Measurements from ENCODE around the gene ACKR2. TPM values are rescaled to one million over a fixed set of nuclear protein-coding genes. Genes with fewer than 3 reads are reported as not detected.

Gene ACKR2
- total and polyA plus RNA-seq, 2 experiments from 2014 or later, result 0.11 to 0.23 TPM

- Histone ChIP-seq H3K9me2 (ENCODE audit: insufficient read depth) (no peaks in the 10 kb centered on the region), H2AFZ (no peak overlapping the region), H3K79me2 (ENCODE audit: insufficient read depth) (no peaks in the 10 kb centered on the region), H3K27me3 (replicated peaks; ENCODE audit: insufficient read depth) (peaks cover 6% of the 10 kb centered on the region), H3K27ac (no peak overlapping the region), H4K20me1 (ENCODE audit: insufficient read depth) (no peaks in the 10 kb centered on the region), H3K4me2 (ENCODE audit: unreplicated experiment) (no peak overlapping the region), H3K9me3 (ENCODE audit: low read depth) (no peaks in the 10 kb centered on the region), H3K4me3 (no peak overlapping the region), H3K9ac (no peak overlapping the region), H3K36me3 (ENCODE audit: low read depth) (no peaks in the 10 kb centered on the region), H3K4me1 (ENCODE audit: insufficient read depth) (no peaks in the 10 kb centered on the region), H3F3A (ENCODE audit: insufficient read depth) (0 out of 2 replicates have a peak, but pooled peaks cover 4% of the 10 kb centered on the region)
- whole genome bisulfite sequencing, 2 experiments (ENCODE audit: low coverage in 1 of 2, low lambda C conversion rate in 2 of 2, missing lambda C conversion rate in 2 of 2), result 92 to 98% methylated on average over 6 of the region's 6 CpGs
- in situ Hi-C loops (cut with MboI), result no loop called here
- no peak for DNase-seq
- TF ChIP-seq EZH2 (IDR thresholded peaks at IDR 0.05; ENCODE audit: insufficient read depth, poor library complexity, severe bottlenecking) (no peak), EZH2phosphoT487 (IDR thresholded peaks at IDR 0.05; ENCODE audit: insufficient read depth, low read depth) (no peak)
Measured at GRCh38 chr3:42820746-42821051, 11.5 kb downstream of the ACKR2 start.

DNA sequence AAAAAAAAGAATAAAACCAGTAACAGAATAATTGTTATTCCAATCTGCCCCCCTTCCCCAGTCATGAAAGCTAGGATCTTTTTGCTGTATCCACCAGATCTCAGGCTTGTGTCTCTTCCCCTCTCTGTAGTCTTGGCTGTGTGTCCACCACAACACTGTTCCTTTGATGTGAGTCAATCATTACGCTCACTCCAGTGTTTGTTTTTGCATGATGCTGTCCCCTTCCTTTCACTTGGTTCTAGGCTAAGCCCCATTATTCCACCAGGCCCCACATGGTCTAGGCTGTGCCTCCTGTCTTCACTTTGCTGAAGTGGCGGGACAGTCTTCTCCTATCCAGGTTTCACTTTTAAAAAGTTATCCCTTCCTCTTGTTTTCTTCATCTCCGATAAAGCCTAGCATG, 13.6 kb downstream of the ACKR2 start:
- no peaks in the 10 kb centered on the region for H3K9me3 ChIP-seq (ENCODE audit: low read depth)
- H3F3A ChIP-seq (ENCODE audit: insufficient read depth), result 0 out of 2 replicates have a peak, but pooled peaks cover 4% of the 10 kb centered on the region
- 95 to 100% methylated on average over 3 of the region's 3 CpGs for WGBS, 2 experiments (ENCODE audit: low coverage in 1 of 2, low lambda C conversion rate in 2 of 2, missing lambda C conversion rate in 2 of 2)
- no peaks in the 10 kb centered on the region for H3K36me3 ChIP-seq (ENCODE audit: low read depth)
- H4K20me1 ChIP-seq (ENCODE audit: insufficient read depth), result no peaks in the 10 kb centered on the region
- no peaks in the 10 kb centered on the region for H3K4me1 ChIP-seq (ENCODE audit: insufficient read depth)
- H3K4me2 ChIP-seq (ENCODE audit: unreplicated experiment), result no peak overlapping the region
- no peaks in the 10 kb centered on the region for H3K79me2 ChIP-seq (ENCODE audit: insufficient read depth)
- H3K4me3 ChIP-seq, result no peak overlapping the region
- no peaks in the 10 kb centered on the region for H3K9me2 ChIP-seq (ENCODE audit: insufficient read depth)
- H3K27ac ChIP-seq, result no peak overlapping the region
- no peak for DNase-seq
- H3K27me3 ChIP-seq (replicated peaks; ENCODE audit: insufficient read depth), result peaks cover 13% of the 10 kb centered on the region
- 0 out of 2 replicates have a peak overlapping the region, but pooled peaks have one; percentile 22 for H2AFZ ChIP-seq
- no peak overlapping the region for H3K9ac ChIP-seq
- in situ Hi-C loops (cut with MboI), result no loop called here
- TF ChIP-seq EZH2phosphoT487 (IDR thresholded peaks at IDR 0.05; ENCODE audit: insufficient read depth, low read depth) (no peak), EZH2 (IDR thresholded peaks at IDR 0.05; ENCODE audit: insufficient read depth, poor library complexity, severe bottlenecking) (no peak)

GRCh38 chr3:42823351-42823750, 14.1 kb downstream of the ACKR2 start:
- no peaks in the 10 kb centered on the region for H3K9me3 ChIP-seq (ENCODE audit: low read depth)
- TF ChIP-seq EZH2 (IDR thresholded peaks at IDR 0.05; ENCODE audit: insufficient read depth, poor library complexity, severe bottlenecking), result no peak
- TF ChIP-seq EZH2phosphoT487 (IDR thresholded peaks at IDR 0.05; ENCODE audit: insufficient read depth, low read depth), result no peak
- peaks cover 13% of the 10 kb centered on the region for H3K27me3 ChIP-seq (replicated peaks; ENCODE audit: insufficient read depth)
- 0 out of 2 replicates have a peak, but pooled peaks cover 4% of the 10 kb centered on the region for H3F3A ChIP-seq (ENCODE audit: insufficient read depth)
- no peaks in the 10 kb centered on the region for H4K20me1 ChIP-seq (ENCODE audit: insufficient read depth)
- H3K9ac ChIP-seq, result no peak overlapping the region
- H3K79me2 ChIP-seq (ENCODE audit: insufficient read depth), result no peaks in the 10 kb centered on the region
- H3K4me2 ChIP-seq (ENCODE audit: unreplicated experiment), result no peak overlapping the region
- H3K36me3 ChIP-seq (ENCODE audit: low read depth), result no peaks in the 10 kb centered on the region
- in situ Hi-C loops (cut with MboI), result no loop called here
- H3K27ac ChIP-seq, result no peak overlapping the region
- 45 to 60% methylated on average over 2 of the region's 2 CpGs for WGBS, 2 experiments (ENCODE audit: low coverage in 1 of 2, low lambda C conversion rate in 2 of 2, missing lambda C conversion rate in 2 of 2)
- no peaks in the 10 kb centered on the region for H3K9me2 ChIP-seq (ENCODE audit: insufficient read depth)
- no peak overlapping the region for H3K4me3 ChIP-seq
- no peak for DNase-seq
- no peaks in the 10 kb centered on the region for H3K4me1 ChIP-seq (ENCODE audit: insufficient read depth)
- 0 out of 2 replicates have a peak overlapping the region, but pooled peaks have one; percentile 22 for H2AFZ ChIP-seq

DNA sequence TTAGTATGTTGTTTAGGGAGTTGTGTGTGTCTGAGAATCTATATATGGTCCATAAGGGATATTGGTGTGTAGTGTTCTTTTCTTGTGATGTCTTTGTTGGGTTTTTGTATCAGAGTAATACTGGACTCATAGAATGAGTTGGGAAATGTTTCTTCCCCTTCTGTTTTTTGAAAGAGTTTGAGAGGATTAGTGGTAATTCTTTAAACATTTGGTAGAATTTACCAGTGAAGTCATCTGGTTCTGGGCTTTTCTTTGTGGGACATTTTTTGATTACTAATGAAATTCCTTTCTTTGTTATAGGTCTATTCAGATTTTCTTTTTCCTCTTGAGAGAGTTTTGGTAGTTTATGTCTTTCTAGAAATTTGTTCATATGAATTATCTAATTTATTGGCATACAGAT, 16.9 kb downstream of the ACKR2 start:
- no peaks in the 10 kb centered on the region for H3K9me3 ChIP-seq (ENCODE audit: low read depth)
- H3K4me1 ChIP-seq (ENCODE audit: insufficient read depth), result no peaks in the 10 kb centered on the region
- H4K20me1 ChIP-seq (ENCODE audit: insufficient read depth), result no peaks in the 10 kb centered on the region
- H3K79me2 ChIP-seq (ENCODE audit: insufficient read depth), result no peaks in the 10 kb centered on the region
- in situ Hi-C loops (cut with MboI), result no loop called here
- H3K27me3 ChIP-seq (replicated peaks; ENCODE audit: insufficient read depth), result 0 out of 2 replicates have a peak, but pooled peaks cover 7% of the 10 kb centered on the region
- no peak overlapping the region for H3K4me2 ChIP-seq (ENCODE audit: unreplicated experiment)
- no peaks in the 10 kb centered on the region for H3K9me2 ChIP-seq (ENCODE audit: insufficient read depth)
- no peak for DNase-seq
- no peaks in the 10 kb centered on the region for H3F3A ChIP-seq (ENCODE audit: insufficient read depth)
- H3K9ac ChIP-seq, result no peak overlapping the region
- H3K36me3 ChIP-seq (ENCODE audit: low read depth), result no peaks in the 10 kb centered on the region
- H2AFZ ChIP-seq, result no peak overlapping the region
- no peak for TF ChIP-seq EZH2phosphoT487 (IDR thresholded peaks at IDR 0.05; ENCODE audit: insufficient read depth, low read depth)
- TF ChIP-seq EZH2 (IDR thresholded peaks at IDR 0.05; ENCODE audit: insufficient read depth, poor library complexity, severe bottlenecking), result no peak
- H3K27ac ChIP-seq, result no peak overlapping the region
- no peak overlapping the region for H3K4me3 ChIP-seq

GRCh38 chr3:42827023-42827422, 17.8 kb downstream of the ACKR2 start:
- no peak overlapping the region for H3K27ac ChIP-seq
- H3K27me3 ChIP-seq (replicated peaks; ENCODE audit: insufficient read depth), result 0 out of 2 replicates have a peak, but pooled peaks cover 7% of the 10 kb centered on the region
- H3K4me3 ChIP-seq, result no peak overlapping the region
- in situ Hi-C loops (cut with MboI), result no loop called here
- H3K9me3 ChIP-seq (ENCODE audit: low read depth), result no peaks in the 10 kb centered on the region
- H3K4me2 ChIP-seq (ENCODE audit: unreplicated experiment), result no peak overlapping the region
- DNase-seq, result no peak
- H3K79me2 ChIP-seq (ENCODE audit: insufficient read depth), result no peaks in the 10 kb centered on the region
- TF ChIP-seq EZH2phosphoT487 (IDR thresholded peaks at IDR 0.05; ENCODE audit: insufficient read depth, low read depth) (no peak), EZH2 (IDR thresholded peaks at IDR 0.05; ENCODE audit: insufficient read depth, poor library complexity, severe bottlenecking) (no peak)
- H2AFZ ChIP-seq, result no peak overlapping the region
- no peaks in the 10 kb centered on the region; the same call in 1 of the 2 replicates for H3F3A ChIP-seq (ENCODE audit: insufficient read depth)
- no peaks in the 10 kb centered on the region for H3K9me2 ChIP-seq (ENCODE audit: insufficient read depth)
- no peak overlapping the region for H3K9ac ChIP-seq
- H3K36me3 ChIP-seq (ENCODE audit: low read depth), result no peaks in the 10 kb centered on the region
- H3K4me1 ChIP-seq (ENCODE audit: insufficient read depth), result no peaks in the 10 kb centered on the region
- no peaks in the 10 kb centered on the region for H4K20me1 ChIP-seq (ENCODE audit: insufficient read depth)
